Effector CD4-positive, alpha-beta T cell (primary cell): ENCODE data around the gene CLDN8. TPM values are rescaled to one million over a fixed set of nuclear protein-coding genes. Genes with fewer than 3 reads are reported as not detected.

Source experiments
- DNase-seq: peaks from one replicate; pipeline ENCODE4 v3.0.0-alpha.2; 2020
- total RNA-seq: gene quantifications from one replicate; lab custom pipeline; 2026; lab: John Stamatoyannopoulos, UW

The CLDN8 gene
- not detected for total RNA-seq

- DNase-seq: no peak
These were observed at the start of gene CLDN8 for GRCh38 chr21:30216041-30216723. CLDN8 (minus strand) TSS chr21:30216097; CDS start chr21:30215925, 172 bp downstream.

GRCh38 chr21:30257773-30258172, 41.9 kb upstream of the CLDN8 start:
- no peak for DNase-seq

- DNase-seq: no peak
These were observed 40.2 kb upstream of the CLDN8 start for GRCh38 chr21:30256100-30256499.

GRCh38 chr21:30255679-30256078, 39.8 kb upstream of the CLDN8 start:
- DNase-seq: no peak

- DNase-seq: no peak
These were observed 35.9 kb upstream of the CLDN8 start for GRCh38 chr21:30251781-30252180.

- DNase-seq: no peak
These were observed 34.0 kb upstream of the CLDN8 start for GRCh38 chr21:30249936-30250335.

- DNase-seq: no peak
These were observed 32.9 kb upstream of the CLDN8 start for GRCh38 chr21:30248844-30249243.

GRCh38 chr21:30245061-30245460, 29.2 kb upstream of the CLDN8 start:
- no peak for DNase-seq

GRCh38 chr21:30243691-30244090, 27.8 kb upstream of the CLDN8 start:
- no peak for DNase-seq

- DNase-seq: no peak
These were observed 24.8 kb upstream of the CLDN8 start for GRCh38 chr21:30240661-30241060.

- DNase-seq: no peak
These were observed 22.3 kb upstream of the CLDN8 start for GRCh38 chr21:30238168-30238567.

- DNase-seq: no peak
These were observed 18.7 kb upstream of the CLDN8 start for GRCh38 chr21:30234643-30235042.

- no peak for DNase-seq
These were observed 18.2 kb upstream of the CLDN8 start for GRCh38 chr21:30234050-30234449.

GRCh38 chr21:30233228-30234020, 17.5 kb upstream of the CLDN8 start:
- no peak for DNase-seq

- DNase-seq: no peak
These were observed 16.1 kb upstream of the CLDN8 start for GRCh38 chr21:30232011-30232410.

- DNase-seq: no peak
These were observed 11.9 kb upstream of the CLDN8 start for GRCh38 chr21:30227633-30228404.

- DNase-seq: no peak
These were observed 11.2 kb upstream of the CLDN8 start for GRCh38 chr21:30227128-30227527.

GRCh38 chr21:30223596-30223995, 7.7 kb upstream of the CLDN8 start:
- no peak for DNase-seq

- no peak for DNase-seq
These were observed 6.8 kb upstream of the CLDN8 start for GRCh38 chr21:30222724-30223123.

- no peak for DNase-seq
These were observed 4.8 kb downstream of the CLDN8 start for GRCh38 chr21:30211071-30211470.

GRCh38 chr21:30209601-30210000, 6.3 kb downstream of the CLDN8 start:
- DNase-seq: no peak

- no peak for DNase-seq
These were observed 8.7 kb downstream of the CLDN8 start for GRCh38 chr21:30207252-30207579.

- DNase-seq: no peak
These were observed 9.2 kb downstream of the CLDN8 start for GRCh38 chr21:30206551-30207251.
